Measurements from ENCODE around the gene HOXA10.

HOXA10 gene

DNA sequence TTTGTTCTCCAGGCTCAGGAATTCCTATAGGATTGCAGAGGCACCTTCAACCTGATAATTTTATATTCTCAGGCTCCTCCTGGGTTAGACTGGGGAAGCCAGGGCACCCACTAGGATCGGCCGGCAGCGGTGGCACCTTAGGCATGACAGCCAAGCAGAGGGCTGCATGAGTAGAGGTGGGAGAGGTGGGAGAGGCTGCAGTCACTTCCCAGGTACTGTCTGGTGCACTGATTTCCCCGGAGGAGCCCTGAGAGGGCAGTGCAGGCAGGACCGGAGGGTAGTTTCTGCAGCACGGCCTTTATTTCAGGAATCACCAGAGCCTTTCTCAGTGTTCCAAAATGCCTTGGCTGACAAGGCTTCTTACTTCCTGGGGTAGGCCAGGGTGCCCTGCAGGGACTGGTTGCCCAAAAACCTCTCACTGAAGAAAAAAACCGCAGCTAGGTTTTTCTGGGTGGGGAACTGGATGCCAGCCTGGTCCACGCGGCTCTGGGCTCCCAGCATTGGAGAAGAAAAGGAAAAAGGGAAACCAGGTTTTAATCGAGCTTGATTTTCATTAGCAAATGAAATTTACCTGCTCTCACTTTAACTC, 29.3 kb upstream of the HOXA10 start:
- DNase-seq (ENCODE audit: low spot score) = no peak

GRCh38 chr7:27202862-27203134, 28.7 kb upstream of the HOXA10 start:
- DNase-seq (ENCODE audit: low spot score) = no peak

DNA sequence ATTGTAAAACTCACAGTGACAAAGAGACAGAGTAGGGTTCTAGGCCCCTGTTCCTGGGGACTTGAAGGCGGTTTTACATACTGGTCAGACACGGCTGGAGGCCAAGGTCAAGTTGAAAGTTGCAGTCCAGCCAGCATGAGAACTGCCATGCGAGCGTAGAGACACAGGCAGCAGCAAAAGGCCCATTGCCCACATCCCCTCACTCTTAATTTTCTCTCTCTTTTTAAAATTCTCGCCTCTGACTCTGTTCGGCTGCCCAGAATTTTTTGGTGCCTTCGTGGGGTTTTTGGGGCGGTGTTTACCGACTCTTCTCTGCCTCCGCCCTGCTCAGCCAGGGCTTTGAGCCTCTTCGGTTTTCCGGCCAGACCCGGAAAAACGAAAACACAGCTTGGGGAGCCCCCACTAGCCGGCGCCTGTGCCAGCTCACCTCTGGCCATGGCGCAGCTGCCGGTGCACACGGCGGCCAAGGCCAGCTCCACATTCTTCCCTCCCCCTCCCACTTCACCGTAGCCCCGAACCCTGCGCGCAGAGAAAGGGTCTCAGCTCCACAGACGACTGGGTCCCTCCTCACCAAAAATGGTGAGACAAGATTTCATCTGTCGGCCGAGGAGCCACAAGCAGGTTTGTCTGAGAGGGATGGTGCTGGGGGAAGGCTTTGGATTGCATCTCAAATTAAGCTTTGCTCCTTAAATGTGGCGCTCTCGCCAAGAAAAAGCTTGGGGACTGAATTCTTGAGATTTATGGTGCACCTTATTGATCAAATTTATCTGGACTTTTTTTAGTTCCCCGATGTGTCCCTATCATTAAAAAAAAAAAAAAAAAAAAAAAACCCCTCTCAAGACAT, 28.1 kb upstream of the HOXA10 start:
- no peak for DNase-seq (ENCODE audit: low spot score)

GRCh38 chr7:27201580-27202017, 27.5 kb upstream of the HOXA10 start:
- no peak for DNase-seq (ENCODE audit: low spot score)

- DNase-seq (ENCODE audit: low spot score) = no peak
These were observed 26.9 kb upstream of the HOXA10 start for GRCh38 chr7:27200761-27201579.

DNA sequence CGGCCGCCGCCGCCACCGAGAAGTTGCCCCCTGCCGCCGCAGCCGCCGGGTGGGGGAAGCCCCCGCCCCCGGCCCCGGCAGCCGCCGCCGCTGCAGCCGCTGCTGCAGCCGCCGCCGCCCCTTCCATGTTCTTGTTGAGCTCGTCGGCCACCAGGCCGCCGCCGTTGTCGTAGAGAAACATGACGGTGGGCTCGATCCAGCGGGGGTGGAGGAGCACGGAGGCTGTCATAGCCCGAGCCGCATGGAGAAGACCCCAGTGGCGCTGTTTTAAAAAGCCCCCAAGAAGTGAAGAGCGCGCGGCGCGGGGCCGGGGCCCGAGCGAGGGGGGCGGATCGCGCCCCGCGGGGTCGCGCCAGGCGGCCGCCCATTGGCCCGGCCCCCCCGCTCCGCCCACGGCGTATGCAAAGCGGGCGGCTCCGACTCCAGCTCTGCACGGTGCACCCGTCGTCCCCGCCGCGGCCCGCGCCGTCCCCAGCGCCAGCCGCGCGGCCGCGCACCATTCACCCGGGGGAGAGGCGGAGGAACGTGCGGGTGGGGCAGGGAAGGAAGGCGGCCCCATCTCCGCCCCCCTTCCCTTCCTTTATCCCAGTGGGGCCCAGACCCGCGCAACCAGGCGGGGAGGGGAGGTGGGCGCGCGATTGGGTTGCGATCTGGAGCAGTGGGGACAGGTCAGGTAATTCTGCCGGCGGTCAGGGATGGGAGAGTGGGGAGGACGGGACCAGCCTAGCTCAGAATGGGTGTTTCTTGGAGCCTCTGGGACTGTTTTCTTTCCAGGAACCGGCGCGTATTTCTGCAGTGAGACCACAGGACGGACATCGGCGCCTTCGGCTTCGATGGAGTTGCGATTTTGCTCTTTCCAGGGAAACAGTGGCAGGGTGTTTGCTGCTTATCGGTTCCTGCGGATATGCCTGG, 26.0 kb upstream of the HOXA10 start, which contains the start of gene HOXA13:
Gene HOXA13, minus strand, starts transcription at position 243 of the 912 bp plus-strand sequence. Its CDS starts 14 bp downstream, at position 229.
- DNase-seq (ENCODE audit: low spot score) = no peak

- no peak for DNase-seq (ENCODE audit: low spot score)
These were observed 25.0 kb upstream of the HOXA10 start for GRCh38 chr7:27198871-27199801.

- no peak for DNase-seq (ENCODE audit: low spot score)
These were observed 24.2 kb upstream of the HOXA10 start for GRCh38 chr7:27198138-27198841.

GRCh38 chr7:27197137-27198042, 23.3 kb upstream of the HOXA10 start:
- DNase-seq (ENCODE audit: low spot score) = no peak

DNA sequence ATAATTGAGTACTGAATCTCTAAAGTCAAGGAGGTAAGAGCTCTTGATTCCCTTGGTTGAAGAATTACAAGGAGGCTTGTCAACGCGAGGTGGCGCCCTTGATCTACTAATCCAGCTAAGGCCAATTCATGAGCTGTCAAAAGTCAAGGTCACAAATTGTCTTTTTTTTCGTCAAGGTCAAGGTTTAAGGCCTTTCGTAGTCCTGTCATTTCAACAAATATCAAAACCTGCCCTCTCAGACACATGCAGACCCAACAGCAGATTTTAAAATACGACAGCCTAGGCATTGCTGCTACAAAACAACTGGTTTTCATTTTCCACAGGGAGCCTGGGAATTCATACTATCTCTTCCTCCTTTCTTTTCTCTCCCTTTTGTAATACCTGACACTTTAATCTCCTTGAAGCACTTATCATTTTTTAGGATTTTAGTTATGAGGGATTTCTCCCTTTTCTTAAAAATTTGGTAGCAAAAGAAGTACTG, 22.2 kb upstream of the HOXA10 start:
- peak; percentile 68 for DNase-seq (ENCODE audit: low spot score)

GRCh38 chr7:27194686-27195379, 20.7 kb upstream of the HOXA10 start:
- no peak for DNase-seq (ENCODE audit: low spot score)

- no peak for DNase-seq (ENCODE audit: low spot score)
These were observed 19.9 kb upstream of the HOXA10 start for GRCh38 chr7:27194002-27194352.

- no peak for DNase-seq (ENCODE audit: low spot score)
These were observed 19.3 kb upstream of the HOXA10 start for GRCh38 chr7:27193335-27194001.

DNA sequence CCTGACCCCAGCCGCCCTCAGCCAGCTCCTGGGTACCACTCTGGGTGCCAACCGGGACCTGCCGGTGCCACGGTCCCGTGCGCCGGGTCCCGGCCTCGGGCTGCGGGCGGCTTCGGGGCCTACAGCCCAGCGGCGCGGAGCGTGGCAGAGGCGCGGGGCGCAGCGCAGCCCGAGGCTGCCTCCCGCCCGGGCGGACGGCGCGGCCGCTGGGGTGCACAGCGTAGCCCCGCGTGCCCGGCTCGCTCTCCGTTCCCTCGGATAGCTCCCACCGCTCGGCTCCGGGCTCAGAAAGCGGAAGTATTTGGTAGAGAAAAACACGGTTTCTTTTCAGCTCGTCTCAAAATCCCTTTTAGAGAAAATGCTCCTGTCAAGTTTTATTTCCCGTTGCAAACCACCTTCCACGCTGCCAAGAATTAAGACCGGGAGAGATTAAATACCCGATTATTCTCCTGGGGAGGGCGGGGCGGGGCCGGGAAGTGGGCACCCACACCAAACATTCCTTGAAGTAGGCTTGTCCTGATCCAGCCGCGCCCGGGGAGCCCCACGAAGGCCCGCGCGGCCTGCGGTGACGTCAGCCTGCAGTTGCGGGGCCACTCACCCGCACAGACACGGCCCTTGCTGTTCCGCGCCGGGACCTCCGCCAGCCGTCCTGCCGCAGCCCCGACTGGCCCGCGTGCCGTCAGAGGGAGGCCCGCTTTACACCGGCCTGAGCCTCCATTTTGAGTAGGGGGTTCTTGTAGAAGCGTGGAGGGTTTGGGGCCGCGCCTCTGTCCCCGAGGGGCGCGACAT, 18.6 kb upstream of the HOXA10 start:
- DNase-seq (ENCODE audit: low spot score) = no peak

DNA sequence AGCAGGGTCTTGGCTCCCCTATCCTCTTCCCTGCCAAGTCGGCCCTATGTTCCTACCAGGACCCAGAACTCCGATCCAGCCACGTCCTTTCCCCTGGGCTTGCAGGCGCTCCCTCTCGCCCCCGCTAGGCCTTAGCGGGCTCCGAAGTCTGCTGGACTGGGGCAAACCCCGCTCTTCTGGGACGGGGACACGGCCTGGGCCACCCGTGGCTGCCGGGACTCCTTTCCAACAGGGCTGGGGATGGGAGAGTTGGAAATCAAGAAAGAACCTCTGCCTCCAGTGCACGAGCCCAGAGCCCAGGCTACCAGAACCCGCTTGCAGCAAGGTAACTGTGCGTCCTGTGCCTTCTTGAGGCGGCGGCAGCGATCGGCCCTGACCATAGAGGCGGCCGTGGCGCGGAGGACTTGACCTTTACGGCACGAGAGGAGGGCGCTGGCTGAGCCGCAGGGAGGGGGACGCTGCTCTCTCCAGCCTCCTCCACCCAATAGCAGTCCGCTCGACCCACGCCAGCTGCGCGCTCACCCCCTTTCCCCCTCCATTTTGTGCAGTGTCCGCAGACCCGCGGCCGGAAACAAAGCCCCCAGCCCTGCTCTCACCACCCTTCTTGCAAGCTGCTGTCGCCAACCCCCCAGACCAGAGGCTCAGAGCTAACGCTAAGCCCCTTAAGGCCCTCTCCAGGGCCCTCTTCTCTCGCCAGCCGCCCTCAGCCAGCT, 17.9 kb upstream of the HOXA10 start:
- DNase-seq (ENCODE audit: low spot score) = no peak

DNA sequence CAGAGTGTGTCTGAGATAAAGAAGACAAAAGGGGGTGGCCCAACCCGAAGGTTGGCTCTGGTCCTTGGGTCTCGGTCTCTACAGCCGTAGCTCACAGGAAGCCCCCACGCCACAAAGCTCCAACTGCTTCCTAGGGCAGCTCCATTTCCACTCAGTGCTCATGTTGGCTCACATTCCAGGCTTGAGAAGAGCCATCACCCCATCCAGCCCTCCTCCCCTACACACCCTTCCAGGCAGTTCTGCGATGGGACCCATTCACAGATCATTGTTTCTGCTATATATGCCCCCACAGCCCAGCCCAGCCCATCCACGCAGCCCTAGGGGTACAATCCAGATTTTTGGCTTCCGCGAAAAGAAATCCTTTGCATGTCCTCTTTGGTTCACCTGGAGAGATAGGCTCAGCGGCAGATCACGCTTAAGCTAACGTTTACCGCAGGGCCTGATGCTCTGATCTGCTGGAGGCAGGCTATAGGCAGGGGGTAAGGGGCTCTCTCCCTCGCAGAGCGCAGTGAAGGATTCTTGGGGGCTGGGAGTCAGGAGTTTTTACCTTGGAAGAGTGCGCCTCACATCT, 17.1 kb upstream of the HOXA10 start:
- DNase-seq (ENCODE audit: low spot score) = no peak

Measured in kidney tubule cell (primary cell).